ENCODE results near the gene C4A.
"Not testable (repeated sequence)": the region's sequence is repeated elsewhere in the genome, so short reads cannot be mapped to it uniquely, and the experiment has no call there.

C4A gene

DNA sequence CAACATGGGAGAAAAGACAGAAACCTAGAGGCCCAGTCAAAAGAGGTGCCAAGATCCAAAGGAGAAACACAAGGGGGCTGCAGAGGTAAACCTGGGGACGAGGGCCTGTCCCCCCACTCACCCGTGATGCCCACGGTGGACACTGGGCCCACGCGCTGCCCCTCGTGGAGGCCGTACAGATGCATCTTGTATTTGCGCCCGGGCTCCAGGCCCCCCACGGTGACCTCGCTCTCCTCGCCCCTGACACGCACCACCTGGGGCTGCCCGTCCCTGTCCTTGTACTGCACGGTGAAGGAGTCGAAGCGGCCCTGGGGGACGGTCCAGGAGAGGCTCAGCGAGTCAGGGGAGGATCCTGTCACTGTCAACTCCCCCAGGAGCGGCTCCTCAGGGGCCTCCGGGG lies 67.3 kb downstream of the C4A start:
- not testable (repeated sequence) for DNase-seq (ENCODE audit: low read depth in 3 of 3)

DNA sequence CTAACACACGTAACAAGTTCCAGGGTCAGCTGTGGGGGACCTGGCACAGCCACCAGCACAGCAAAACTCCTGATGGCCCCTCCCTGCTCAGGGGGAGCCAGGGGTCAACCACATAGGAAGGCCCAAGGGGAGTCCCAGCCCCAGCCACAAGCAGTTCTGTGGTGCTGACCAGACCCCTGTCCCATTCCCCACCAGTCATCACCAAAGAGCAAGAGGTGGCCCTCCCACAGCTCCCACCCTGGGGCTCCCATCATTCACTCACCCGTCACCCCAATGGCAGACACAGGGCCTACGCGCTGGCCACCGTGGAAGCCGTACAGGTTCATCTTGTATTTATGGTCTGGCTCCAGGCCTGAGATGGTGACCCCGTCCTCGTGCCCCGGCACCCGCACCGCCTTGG lies 67.9 kb downstream of the C4A start:
- not testable (repeated sequence) for DNase-seq (ENCODE audit: low read depth in 3 of 3)

GRCh38 chr6:32050562-32050961 lies 68.7 kb downstream of the C4A start:
- no peak for DNase-seq (ENCODE audit: low read depth in 3 of 3)

Data from stimulated activated CD4-positive, alpha-beta T cell treated with anti-CD3 and anti-CD28 coated beads, TNF-alpha, amount 100 ng/mL, for 4 hours (primary cell).